Endothelial cell (in vitro differentiated cells): ENCODE results near the gene TSPAN14. TPM values are rescaled to one million over a fixed set of nuclear protein-coding genes. Genes with fewer than 3 reads are reported as not detected.
A peak's percentile ranks its signal among the peaks of the same experiment; 100 is the strongest.

ENCODE experiments used
- DNase-seq: peaks from one replicate; pipeline ENCODE4 v3.0.0; 2021; ENCODE audit warnings: low spot score
- H3K27ac Mint-ChIP-seq: one replicate; pipeline ENCODE4 v1.8.0; 2021; ENCODE audit warnings: mixed read lengths, inconsistent platforms; ENCODE audit not compliant: unreplicated experiment
- H3K27me3 Mint-ChIP-seq: one replicate; pipeline ENCODE4 v1.8.0; 2021; ENCODE audit warnings: mild to moderate bottlenecking, moderate library complexity, mixed read lengths, inconsistent platforms; ENCODE audit not compliant: unreplicated experiment
- H3K36me3 Mint-ChIP-seq: one replicate; pipeline ENCODE4 v1.8.0; 2021; ENCODE audit warnings: mild to moderate bottlenecking, low read depth, mixed read lengths, inconsistent platforms; ENCODE audit not compliant: unreplicated experiment
- H3K4me1 Mint-ChIP-seq: one replicate; pipeline ENCODE4 v1.8.0; 2021; ENCODE audit warnings: mild to moderate bottlenecking, mixed read lengths, inconsistent platforms; ENCODE audit not compliant: unreplicated experiment
- H3K4me3 Mint-ChIP-seq: one replicate; pipeline ENCODE4 v1.8.0; 2021; ENCODE audit warnings: mild to moderate bottlenecking, mixed read lengths, inconsistent platforms; ENCODE audit not compliant: unreplicated experiment
- H3K9me3 Mint-ChIP-seq: one replicate; pipeline ENCODE4 v1.8.0; 2021; ENCODE audit warnings: mixed read lengths, inconsistent platforms; ENCODE audit not compliant: unreplicated experiment
- total RNA-seq: library from RNA; stranded (reverse); fragmentation: NEBNext Ultra II Directional; extraction: Animal tissue kit (Norgen Biotek cat#: 25700); gene quantifications from one replicate; pipeline ENCODE4 v1.2.1, GENCODE V29; 2021; ENCODE audit not compliant: unreplicated experiment
- TF ChIP-seq, protein P1 (sequence below): fragments of 200-600 bp; sonication (generic); IDR thresholded peaks from one replicate; pipeline ENCODE4 v1.5.0; 2021; ENCODE audit warnings: antibody characterized with exemption; ENCODE audit not compliant: unreplicated experiment

TSPAN14 gene
- total RNA-seq, 1 donor from 2014 or later: 147 TPM

DNA sequence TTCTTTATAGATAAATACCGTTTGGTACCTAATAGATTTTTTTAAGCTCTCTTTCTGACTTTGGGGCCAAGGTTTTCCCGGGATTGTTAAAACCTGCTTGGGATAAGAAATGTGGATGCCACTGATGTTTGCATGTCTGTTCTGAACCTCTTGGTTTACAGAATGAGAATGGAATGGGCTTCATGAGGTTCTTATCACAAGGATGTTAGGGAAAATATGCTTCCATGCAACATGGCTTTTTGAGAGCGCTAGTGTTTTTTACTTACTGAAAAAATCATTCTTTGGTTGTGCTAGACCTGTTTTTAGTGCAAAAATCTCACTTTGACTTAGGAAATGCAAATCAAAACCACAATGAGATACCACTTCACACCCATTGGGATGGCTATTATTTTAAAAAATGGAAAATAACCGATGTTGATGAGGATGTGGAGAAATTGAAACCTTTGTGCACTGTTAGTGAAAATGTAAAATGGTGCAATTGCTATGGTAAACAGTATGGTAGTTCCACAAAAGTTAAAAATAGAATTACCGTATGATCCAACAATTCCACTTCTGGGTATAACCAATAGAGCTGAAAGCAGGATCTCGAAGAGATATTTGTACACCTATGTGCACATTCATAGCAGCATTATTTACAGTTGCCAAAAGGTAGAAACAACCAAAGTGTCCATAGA, 38.9 kb downstream of the TSPAN14 start:
- peak overlapping the region; percentile 39 for H3K27ac Mint-ChIP-seq
- no peak for DNase-seq
- no peak overlapping the region for H3K4me3 Mint-ChIP-seq
- peaks cover 8% of the 10 kb centered on the region for H3K27me3 Mint-ChIP-seq
- peaks cover 41% of the 10 kb centered on the region for H3K36me3 Mint-ChIP-seq
- peaks cover 64% of the 10 kb centered on the region for H3K4me1 Mint-ChIP-seq
- TF ChIP-seq, protein P1, sequence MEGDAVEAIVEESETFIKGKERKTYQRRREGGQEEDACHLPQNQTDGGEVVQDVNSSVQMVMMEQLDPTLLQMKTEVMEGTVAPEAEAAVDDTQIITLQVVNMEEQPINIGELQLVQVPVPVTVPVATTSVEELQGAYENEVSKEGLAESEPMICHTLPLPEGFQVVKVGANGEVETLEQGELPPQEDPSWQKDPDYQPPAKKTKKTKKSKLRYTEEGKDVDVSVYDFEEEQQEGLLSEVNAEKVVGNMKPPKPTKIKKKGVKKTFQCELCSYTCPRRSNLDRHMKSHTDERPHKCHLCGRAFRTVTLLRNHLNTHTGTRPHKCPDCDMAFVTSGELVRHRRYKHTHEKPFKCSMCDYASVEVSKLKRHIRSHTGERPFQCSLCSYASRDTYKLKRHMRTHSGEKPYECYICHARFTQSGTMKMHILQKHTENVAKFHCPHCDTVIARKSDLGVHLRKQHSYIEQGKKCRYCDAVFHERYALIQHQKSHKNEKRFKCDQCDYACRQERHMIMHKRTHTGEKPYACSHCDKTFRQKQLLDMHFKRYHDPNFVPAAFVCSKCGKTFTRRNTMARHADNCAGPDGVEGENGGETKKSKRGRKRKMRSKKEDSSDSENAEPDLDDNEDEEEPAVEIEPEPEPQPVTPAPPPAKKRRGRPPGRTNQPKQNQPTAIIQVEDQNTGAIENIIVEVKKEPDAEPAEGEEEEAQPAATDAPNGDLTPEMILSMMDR: no peak
- no peaks in the 10 kb centered on the region for H3K9me3 Mint-ChIP-seq

DNA sequence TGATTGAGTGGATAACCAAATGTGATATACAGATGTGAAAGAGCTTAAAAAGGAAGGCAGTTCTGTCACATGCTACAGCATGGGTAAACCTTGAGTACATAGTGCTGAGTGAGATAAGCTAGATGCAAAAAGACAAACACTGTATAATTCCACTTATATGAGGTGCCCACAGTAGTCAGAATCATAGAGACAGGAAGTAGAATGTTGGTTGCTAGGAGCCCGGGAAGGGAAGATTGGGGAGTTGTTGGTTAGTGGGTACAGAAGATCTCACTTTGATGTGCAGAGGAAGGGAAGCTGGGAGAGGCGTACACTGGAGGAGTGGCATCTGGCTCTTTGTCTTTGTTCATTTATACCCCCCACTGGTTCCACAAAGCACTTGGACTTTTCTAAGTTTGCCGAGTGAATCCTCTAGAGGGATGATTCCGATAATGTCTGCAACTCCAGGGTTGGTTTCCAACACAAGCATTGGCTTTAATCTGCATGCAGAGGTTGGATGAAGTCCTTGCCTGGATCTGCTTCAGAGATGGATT, 39.5 kb downstream of the TSPAN14 start:
- TF ChIP-seq, protein P1: no peak
- no peak for DNase-seq
- Mint-ChIP-seq H3K9me3 (no peaks in the 10 kb centered on the region), H3K36me3 (peaks cover 40% of the 10 kb centered on the region), H3K27me3 (peaks cover 8% of the 10 kb centered on the region), H3K4me1 (peaks cover 69% of the 10 kb centered on the region), H3K27ac (peak overlapping the region; percentile 39), H3K4me3 (no peak overlapping the region)

DNA sequence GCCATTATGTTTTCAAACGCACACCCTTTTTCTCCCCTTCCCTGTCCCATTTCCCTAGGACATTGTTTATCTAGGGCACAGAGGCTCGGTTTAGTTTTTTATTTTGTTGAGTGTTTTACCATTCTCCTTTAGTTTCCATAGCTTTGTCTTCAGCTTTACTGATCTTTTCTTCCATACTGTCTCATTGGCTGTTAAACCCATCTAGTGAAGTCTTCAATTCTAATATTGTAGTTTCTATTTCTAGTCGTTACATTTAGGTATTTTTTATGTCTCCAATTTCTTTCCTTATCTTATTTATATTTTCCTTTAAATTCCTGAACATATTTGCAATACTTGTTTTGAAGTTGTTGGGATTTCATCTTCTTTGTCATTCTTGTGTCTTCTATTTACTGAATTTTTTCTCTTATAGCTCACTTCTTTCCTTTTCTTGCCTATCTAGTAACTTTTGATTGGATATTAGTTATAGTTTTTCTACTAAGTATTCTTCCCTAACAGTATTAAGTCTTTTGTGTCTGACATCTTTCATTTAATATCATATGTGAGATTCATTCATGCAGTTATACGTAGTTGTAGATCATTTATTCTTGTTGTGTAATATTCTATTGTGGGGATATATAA, 42.6 kb downstream of the TSPAN14 start:
- Mint-ChIP-seq H3K4me3 (no peak overlapping the region), H3K27ac (no peak overlapping the region), H3K27me3 (peaks cover 7% of the 10 kb centered on the region), H3K36me3 (peaks cover 19% of the 10 kb centered on the region), H3K4me1 (peaks cover 67% of the 10 kb centered on the region), H3K9me3 (no peaks in the 10 kb centered on the region)
- TF ChIP-seq, protein P1: no peak
- DNase-seq: no peak

DNA sequence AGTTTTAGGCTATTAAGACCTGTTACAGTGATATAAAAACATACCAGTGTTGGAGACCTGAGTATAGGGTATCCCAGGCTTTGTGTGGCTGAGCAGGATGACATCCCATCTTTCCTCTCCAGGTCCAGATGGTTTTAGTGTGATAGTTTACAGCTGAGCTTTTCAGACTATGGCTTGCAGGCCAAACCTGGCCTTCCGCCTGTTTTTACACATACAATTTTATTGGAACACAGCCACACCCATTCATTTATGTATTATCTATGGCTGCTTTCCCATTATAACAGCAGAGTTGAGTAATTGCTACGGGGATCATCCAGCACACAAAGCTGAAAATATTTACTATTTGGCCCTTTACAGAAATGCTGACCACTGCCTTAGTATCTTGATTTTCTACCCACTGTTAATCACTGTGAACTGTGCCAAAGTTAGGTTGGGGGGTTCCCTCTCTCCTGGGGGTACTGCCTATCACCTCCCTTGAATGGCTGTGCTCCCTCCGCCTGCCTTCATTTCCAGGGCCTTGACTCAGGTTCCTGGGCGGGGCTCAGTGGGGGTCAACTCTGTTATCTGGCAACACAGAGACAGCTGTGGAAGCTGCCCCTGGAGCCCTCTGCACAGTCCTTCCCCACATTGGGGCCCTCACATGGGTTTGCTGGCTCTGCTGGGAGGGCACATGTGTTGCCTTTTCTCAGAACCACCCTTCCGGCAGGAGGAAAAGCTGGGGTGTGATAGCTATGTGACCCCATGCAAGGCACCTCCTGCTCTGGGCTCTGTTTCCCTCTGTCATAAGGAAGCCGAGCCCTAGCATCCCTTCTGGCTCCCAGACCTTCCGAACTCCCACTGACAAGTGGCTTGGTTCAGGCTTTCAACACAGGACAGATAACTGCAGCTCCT, 43.3 kb downstream of the TSPAN14 start:
- H3K4me1 Mint-ChIP-seq: peaks cover 71% of the 10 kb centered on the region
- no peaks in the 10 kb centered on the region for H3K9me3 Mint-ChIP-seq
- TF ChIP-seq, protein P1: no peak
- no peak overlapping the region for H3K27ac Mint-ChIP-seq
- DNase-seq: no peak
- peaks cover 22% of the 10 kb centered on the region for H3K36me3 Mint-ChIP-seq
- H3K27me3 Mint-ChIP-seq: peaks cover 7% of the 10 kb centered on the region
- H3K4me3 Mint-ChIP-seq: no peak overlapping the region
